Urothelium cell line (cell line): ENCODE results near the gene MARK4.
"Not testable (repeated sequence)": the region's sequence is repeated elsewhere in the genome, so short reads cannot be mapped to it uniquely, and the experiment has no call there.

Source experiments
- DNase-seq: peaks from one replicate; pipeline ENCODE4 v3.0.0; 2011; ENCODE audit warnings: low spot score, mixed read lengths
- FAIRE-seq: peaks from 2 replicates; lab custom pipeline; 2011; peaks lifted over from hg19 to GRCh38; lab: Jason Lieb, UNC

Gene MARK4

GRCh38 chr19:45250832-45251451, at the start of gene MARK4:
Gene MARK4, plus strand, starts transcription at chr19:45251271. Its CDS starts 318 bp downstream, at chr19:45251589.
- DNase-seq (peak; percentile 94), FAIRE-seq (no peak)

- DNase-seq (no peak), FAIRE-seq (no peak)
Observed at GRCh38 chr19:45202637-45203036, 48.4 kb upstream of the MARK4 start.

- DNase-seq (no peak), FAIRE-seq (no peak)
Observed at GRCh38 chr19:45205810-45206209, 45.3 kb upstream of the MARK4 start.

GRCh38 chr19:45206328-45206727, 44.7 kb upstream of the MARK4 start:
- no peak for DNase-seq
- no peak for FAIRE-seq

GRCh38 chr19:45211751-45212381, 39.2 kb upstream of the MARK4 start:
- DNase-seq, result no peak
- FAIRE-seq, result no peak

- DNase-seq, result no peak
Observed at GRCh38 chr19:45213031-45213430, 38.0 kb upstream of the MARK4 start.

GRCh38 chr19:45215391-45216191, 35.5 kb upstream of the MARK4 start:
- DNase-seq (no peak), FAIRE-seq (no peak)

More at GRCh38 chr19:45213031-45213430, 38.0 kb upstream of the MARK4 start:
- no peak for FAIRE-seq

GRCh38 chr19:45216667-45217066, 34.4 kb upstream of the MARK4 start:
- DNase-seq (no peak), FAIRE-seq (no peak)

- FAIRE-seq (no peak), DNase-seq (no peak)
Observed at GRCh38 chr19:45217193-45217956, 33.7 kb upstream of the MARK4 start.

GRCh38 chr19:45217957-45218334, 33.1 kb upstream of the MARK4 start:
- FAIRE-seq (no peak), DNase-seq (no peak)

GRCh38 chr19:45218426-45218825, 32.6 kb upstream of the MARK4 start:
- no peak for DNase-seq

GRCh38 chr19:45218911-45219743, 31.9 kb upstream of the MARK4 start:
- FAIRE-seq (no peak), DNase-seq (no peak)

More at GRCh38 chr19:45218426-45218825, 32.6 kb upstream of the MARK4 start:
- FAIRE-seq, result no peak

- no peak for FAIRE-seq
- no peak for DNase-seq
Observed at GRCh38 chr19:45222724-45223123, 28.3 kb upstream of the MARK4 start.

- FAIRE-seq, result no peak
- no peak for DNase-seq
Observed at GRCh38 chr19:45223879-45224278, 27.2 kb upstream of the MARK4 start.

GRCh38 chr19:45224645-45225044, 26.4 kb upstream of the MARK4 start:
- no peak for FAIRE-seq
- no peak for DNase-seq

- DNase-seq, FAIRE-seq: not testable (repeated sequence)
Observed at GRCh38 chr19:45229056-45229455, 22.0 kb upstream of the MARK4 start.

GRCh38 chr19:45231891-45232290, 19.2 kb upstream of the MARK4 start:
- FAIRE-seq (no peak), DNase-seq (no peak)

- FAIRE-seq (no peak), DNase-seq (no peak)
Observed at GRCh38 chr19:45234089-45234869, 16.8 kb upstream of the MARK4 start.

- FAIRE-seq (no peak), DNase-seq (no peak)
Observed at GRCh38 chr19:45235485-45235884, 15.6 kb upstream of the MARK4 start.
